GM21447 (cell line): ENCODE measurements around the gene XYLT1.
"Not testable (repeated sequence)": the region's sequence is repeated elsewhere in the genome, so short reads cannot be mapped to it uniquely, and the experiment has no call there.

Experiments used
- ATAC-seq: cut with Tn5 transposase; IDR thresholded peaks from one replicate; pipeline ENCODE4 v1.9.1; 2021; ENCODE audit not compliant: unreplicated experiment

XYLT1 gene

GRCh38 chr16:17340804-17341203 is 130.0 kb downstream of the XYLT1 start:
- ATAC-seq = no peak

GRCh38 chr16:17339764-17340541 is 130.8 kb downstream of the XYLT1 start:
- ATAC-seq = no peak

GRCh38 chr16:17338244-17338643 is 132.5 kb downstream of the XYLT1 start:
- no peak for ATAC-seq

GRCh38 chr16:17336530-17336900 is 134.2 kb downstream of the XYLT1 start:
- no peak for ATAC-seq

GRCh38 chr16:17335826-17336529 is 134.8 kb downstream of the XYLT1 start:
- no peak for ATAC-seq

- ATAC-seq = not testable (repeated sequence)
These were observed 135.4 kb downstream of the XYLT1 start for GRCh38 chr16:17335406-17335805.

GRCh38 chr16:17334096-17334495 is 136.7 kb downstream of the XYLT1 start:
- no peak for ATAC-seq

- ATAC-seq = no peak
These were observed 137.5 kb downstream of the XYLT1 start for GRCh38 chr16:17333229-17333628.

- ATAC-seq = no peak
These were observed 138.8 kb downstream of the XYLT1 start for GRCh38 chr16:17331991-17332390.

- ATAC-seq = no peak
These were observed 139.6 kb downstream of the XYLT1 start for GRCh38 chr16:17331071-17331607.

GRCh38 chr16:17330044-17330443 is 140.7 kb downstream of the XYLT1 start:
- ATAC-seq = no peak

GRCh38 chr16:17329391-17329790 is 141.4 kb downstream of the XYLT1 start:
- ATAC-seq = no peak

GRCh38 chr16:17328932-17329331 is 141.8 kb downstream of the XYLT1 start:
- ATAC-seq = no peak

GRCh38 chr16:17327664-17328335 is 143.0 kb downstream of the XYLT1 start:
- ATAC-seq = no peak

GRCh38 chr16:17325476-17326143 is 145.2 kb downstream of the XYLT1 start:
- ATAC-seq = no peak

GRCh38 chr16:17324451-17324850 is 146.3 kb downstream of the XYLT1 start:
- no peak for ATAC-seq

- ATAC-seq = no peak
These were observed 147.6 kb downstream of the XYLT1 start for GRCh38 chr16:17323171-17323570.

- ATAC-seq = no peak
These were observed 148.9 kb downstream of the XYLT1 start for GRCh38 chr16:17321824-17322223.

- ATAC-seq = no peak
These were observed 150.8 kb downstream of the XYLT1 start for GRCh38 chr16:17320009-17320408.

GRCh38 chr16:17318238-17318637 is 152.5 kb downstream of the XYLT1 start:
- ATAC-seq = no peak

GRCh38 chr16:17316005-17316404 is 154.8 kb downstream of the XYLT1 start:
- ATAC-seq = no peak
